Activated T-cell treated with anti-CD3 and anti-CD28 coated beads, Interleukin-2, amount 50 U/mL, for 48 hours (primary cell): ENCODE data around the gene ANTXR1.

Experiments
- DNase-seq, 2 experiments: peaks; one replicate each; pipeline ENCODE4 v3.0.0-alpha.2; 2020

The ANTXR1 gene

DNA sequence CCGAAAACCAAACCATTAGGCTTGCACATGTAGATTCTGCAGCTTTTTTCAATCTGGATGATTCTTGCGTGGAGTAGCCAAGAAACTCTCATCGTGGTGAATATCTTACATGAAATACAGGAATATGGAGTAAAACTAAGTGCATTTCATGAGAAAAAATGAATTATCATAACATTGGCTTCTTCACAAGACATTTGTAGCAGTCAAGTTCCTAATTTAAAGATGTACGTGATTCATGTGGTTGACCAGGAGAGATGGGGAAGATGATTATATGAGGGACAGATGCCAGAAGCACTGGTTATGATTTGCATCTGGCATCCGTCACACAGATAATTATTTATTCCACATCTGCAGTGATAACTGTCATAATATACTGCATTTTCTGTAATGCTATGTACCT, 90.4 kb downstream of the ANTXR1 start:
- DNase-seq = no peak

DNA sequence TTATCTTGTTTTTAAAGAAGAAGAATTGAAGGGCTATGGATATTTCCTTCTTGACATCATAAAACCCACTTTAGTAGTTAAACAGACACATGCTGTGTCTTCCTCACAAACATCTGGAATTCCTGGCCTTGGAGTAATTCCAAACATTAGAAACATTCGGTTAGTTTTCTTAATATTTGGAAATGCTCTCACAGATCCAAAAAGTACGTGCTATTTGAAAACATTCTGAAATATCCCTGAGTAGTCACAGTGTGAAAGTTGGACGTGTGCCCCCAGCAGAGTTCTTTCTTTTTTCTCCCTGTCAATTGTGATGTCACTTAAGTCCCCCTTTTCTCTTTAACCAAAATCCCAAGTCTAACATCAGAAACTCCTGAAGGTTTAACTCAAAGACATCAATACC, 91.3 kb downstream of the ANTXR1 start:
- no peak for DNase-seq

DNA sequence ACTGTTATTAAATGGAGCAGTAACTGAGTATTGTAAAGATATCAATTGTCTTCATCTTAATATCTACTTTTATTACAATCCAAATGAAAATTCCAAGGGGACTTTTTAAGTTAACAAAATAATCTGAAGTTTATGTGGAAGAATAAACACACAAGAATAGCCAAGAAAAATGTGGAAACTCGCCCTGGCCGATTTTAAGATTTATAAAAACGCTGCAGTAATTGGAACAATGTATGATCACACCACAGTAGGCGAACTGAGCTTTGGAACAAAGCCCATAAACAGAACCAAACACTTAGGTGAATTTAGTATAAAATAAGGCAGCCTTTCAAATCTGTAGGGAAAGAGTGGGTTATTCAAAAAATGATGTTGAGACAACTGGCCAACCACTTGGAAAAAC, 96.3 kb downstream of the ANTXR1 start:
- no peak for DNase-seq

DNA sequence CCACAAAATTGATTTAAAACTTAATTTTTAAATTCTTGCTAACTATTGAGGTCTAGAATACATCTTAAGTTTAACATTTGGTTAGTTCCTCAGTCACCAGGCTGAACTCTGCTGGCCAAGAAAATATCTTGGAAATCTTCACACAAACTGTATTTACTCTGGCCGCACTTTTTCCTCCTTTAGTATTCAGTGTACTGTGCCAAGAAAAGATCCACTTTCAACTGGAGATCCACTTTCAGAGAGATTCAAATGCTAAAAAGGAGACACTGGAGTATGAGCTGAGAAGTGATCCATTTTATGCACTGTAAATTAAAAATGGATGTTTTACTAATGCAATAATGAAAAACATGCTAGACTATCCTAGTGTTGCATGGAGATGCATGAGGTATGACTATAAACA, 98.1 kb downstream of the ANTXR1 start:
- no peak for DNase-seq

DNA sequence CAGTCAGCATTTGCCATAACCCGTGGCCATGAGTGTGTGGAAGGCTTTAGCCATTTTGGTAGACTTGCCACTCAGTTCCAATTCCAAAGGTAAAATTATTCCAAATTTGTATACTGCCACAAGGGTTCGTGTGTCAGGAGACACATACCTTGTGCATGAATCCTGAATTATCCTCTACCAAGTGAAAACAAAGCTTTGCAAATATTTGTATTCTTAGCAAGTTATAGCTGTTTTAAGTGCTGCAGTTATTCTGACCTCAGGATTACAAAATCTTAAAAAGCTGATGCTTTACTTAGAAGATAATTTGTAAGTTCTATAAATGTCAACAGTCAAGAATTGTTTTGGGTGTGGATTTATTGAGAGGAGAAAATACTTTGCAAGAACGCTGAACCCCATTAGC, 100.6 kb downstream of the ANTXR1 start:
- no peak for DNase-seq

DNA sequence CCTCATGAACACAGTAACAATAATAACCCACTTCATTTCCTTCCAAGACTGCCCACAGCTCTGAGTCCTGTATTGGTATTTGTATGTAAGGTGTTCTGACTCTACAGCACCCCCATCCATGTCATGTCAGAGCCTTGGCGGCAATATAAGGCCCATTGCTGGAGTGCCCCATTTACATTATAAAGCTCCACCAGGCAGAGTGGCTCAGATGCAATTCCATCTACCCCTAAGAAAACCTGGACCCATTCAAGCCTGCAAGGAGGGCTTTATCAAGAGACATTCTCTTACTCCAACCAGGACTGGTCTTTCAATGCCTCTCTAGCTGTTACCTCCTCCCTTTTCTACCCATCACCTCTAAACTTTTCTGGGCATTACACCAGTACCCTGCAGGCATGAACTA, 101.6 kb downstream of the ANTXR1 start:
- DNase-seq = no peak

DNA sequence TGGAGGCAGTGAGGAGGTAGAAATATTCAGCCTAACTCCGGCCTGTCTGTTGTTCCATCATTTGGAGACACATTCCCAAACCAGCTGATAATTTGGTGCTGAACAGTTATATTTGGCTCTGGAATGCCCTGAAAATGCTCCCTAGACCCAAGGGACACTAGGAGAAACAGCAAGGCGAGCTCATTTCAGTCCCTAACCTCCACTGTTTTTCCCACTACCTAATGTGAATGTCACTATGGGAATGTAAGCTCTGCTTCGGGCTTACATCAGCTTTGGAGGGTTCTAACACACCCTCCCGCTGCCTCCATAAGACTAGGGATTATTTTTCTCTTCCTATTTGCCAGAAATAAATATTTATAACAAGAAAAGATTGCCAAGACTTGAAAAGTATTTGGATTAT, 103.5 kb downstream of the ANTXR1 start:
- no peak for DNase-seq

DNA sequence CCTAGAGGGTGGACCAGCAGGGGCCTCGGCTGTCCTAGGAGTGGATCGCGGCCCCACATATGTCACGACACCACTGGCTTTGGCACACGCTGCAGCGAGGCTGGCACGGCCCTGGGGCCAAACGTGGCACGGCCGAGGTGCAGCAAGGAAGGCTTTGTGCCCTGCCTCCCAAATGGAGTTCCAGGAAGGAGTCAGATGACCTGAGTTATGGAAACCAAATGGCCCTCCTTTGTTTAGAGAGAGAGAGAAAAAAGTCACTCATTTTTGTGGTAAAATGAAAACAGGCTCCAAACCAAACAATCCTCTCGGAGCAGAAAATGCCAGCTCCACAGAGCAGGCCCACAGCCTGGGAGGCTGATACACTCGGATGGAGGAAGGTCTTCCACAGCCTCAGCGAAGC, 105.6 kb downstream of the ANTXR1 start:
- no peak for DNase-seq

DNA sequence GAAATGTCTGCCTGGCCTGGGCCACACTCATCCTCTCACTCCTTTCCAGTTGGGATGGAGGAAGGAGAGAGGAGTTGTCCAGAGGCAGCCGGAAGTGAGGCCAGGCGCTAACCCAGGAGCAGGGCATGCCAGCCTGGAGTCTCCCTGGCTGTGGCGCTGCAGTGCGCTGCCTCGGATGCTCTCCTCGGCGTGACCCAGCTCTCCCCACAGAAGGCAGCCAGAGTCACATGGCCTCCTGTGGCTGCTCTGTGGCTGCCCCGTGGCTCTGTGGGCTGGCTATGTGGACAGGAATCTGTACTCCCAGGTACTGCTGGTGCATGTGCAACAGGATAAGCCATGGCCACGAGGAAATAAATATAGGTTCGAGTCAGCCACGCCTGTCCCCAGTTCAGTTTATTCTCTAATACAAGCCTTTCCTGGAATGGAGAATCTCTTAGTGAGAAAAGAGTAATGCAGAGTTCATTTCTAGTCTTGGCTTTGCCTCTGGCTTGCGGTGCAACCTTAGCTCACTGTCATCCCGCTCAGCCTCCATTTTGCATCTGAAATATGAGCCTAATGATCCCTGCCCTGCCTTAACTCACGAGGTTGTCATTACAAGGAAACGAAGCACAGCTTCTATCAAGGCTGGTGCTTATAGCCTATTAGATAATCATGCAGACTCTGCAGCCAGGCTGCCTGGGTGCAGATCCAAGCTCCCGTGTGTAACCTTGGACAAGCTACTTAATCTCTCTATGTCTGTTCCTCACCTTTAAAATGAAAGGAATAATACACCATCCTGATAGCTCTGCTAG, 106.3 kb downstream of the ANTXR1 start:
- no peak for DNase-seq

DNA sequence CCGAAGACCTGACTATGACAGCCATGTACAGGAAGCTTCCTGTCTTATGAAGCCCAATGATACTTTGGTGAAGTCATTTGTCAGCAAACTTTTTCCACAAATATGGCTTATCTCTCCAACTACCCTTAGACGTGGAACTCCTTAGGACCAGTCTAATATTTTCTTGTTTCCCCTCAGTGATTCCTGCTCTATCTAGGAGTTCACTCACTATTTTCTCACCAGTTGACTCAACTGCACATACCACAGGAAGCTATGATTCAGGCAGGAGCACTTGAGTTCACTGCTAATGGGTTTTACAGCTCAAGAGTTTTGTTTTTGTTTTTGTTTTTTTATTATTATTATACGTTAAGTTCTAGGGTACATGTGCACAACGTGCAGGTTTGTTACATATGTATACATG, 109.3 kb downstream of the ANTXR1 start:
- DNase-seq = no peak

DNA sequence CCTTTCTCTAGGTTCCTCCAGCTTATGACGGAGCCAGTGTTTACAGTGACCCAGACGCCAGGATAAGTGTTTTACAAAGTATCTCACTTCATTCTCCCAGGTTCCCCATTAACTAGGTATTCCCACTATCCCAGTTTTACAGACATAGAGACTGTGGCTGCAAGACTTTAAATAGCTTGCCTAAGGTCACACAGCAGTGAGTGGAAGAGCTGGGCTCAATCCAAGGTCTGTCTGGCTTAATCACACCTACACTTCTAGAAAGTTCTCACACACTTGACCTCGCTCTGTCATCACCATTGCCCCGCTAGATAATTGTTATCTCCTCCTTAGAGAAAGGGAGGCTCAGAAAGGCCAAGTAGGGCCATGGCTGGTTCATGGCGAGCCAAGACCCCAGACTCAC, 110.2 kb downstream of the ANTXR1 start:
- DNase-seq = no peak

DNA sequence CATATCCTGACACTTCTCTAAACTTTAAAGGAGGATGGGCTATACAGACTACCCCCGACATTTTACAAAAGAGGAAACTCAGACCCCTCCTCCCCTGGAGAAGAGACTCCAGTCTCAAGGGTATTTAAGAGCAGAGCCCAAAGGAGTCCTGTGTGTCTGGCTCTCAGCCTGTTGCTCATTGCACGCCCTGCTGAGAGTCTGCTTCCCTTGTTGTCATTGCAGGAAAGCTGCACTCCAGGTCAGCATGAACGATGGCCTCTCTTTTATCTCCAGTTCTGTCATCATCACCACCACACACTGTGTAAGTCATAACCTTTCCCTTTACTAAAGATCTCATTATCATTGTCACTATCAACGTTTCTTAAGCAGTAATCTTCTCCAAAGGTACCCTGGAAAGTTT, 111.4 kb downstream of the ANTXR1 start:
- no peak for DNase-seq

DNA sequence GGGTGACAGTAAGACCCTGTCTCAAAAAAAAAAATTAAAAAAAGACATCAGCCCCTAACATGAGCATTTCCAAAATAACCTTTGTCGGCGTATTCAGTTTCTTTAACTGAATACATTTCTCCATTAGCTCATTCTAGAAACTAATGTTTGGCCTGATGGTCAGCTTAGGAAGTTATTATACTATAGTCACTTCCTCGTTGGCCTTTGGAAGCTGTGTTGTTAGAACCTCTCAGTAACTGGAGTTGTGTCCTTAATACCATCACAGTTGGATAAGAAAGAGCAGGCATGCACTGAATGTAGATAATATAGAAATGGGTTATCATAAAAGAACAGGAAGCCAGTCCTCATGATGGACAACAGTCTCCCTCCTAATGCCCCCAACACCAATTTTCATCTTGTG, 112.8 kb downstream of the ANTXR1 start:
- DNase-seq = no peak

DNA sequence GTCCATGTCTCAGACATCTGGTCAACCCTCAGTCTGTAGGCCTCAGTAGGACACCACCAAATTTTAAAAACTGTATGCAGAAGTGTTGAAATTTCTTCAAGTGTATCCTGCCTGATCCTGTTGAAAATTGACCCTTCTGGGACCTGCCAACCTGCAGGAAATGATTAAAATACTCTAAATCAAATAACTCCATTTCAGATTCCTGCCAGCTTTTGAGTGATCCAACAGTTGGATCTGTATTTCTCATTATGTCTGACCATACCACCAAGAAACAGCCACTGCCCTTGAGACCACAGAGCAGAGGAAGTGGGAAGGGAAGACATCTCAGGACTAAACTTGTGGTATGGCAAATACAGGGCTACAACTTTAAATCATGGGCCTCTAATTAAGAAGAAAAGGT, 113.4 kb downstream of the ANTXR1 start:
- no peak for DNase-seq

DNA sequence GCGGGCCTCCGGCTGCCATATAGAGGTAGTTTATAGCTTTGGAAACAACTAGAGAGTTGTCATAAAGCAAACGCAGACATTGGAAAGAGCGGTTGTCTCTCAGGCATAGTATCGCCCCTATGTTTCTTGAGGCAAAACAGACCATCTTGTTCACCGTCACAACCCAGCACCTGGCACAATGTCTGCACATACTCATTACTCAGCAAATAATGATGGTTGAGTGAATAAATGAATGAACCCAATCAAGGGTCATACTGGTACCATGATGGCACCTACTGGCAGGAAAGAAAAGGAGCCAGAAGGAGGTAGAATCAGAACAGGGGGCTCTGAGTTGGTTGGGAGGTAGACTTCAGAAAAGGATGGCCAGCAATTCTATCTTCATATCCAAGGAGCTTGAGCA, 118.5 kb downstream of the ANTXR1 start:
- DNase-seq = no peak

DNA sequence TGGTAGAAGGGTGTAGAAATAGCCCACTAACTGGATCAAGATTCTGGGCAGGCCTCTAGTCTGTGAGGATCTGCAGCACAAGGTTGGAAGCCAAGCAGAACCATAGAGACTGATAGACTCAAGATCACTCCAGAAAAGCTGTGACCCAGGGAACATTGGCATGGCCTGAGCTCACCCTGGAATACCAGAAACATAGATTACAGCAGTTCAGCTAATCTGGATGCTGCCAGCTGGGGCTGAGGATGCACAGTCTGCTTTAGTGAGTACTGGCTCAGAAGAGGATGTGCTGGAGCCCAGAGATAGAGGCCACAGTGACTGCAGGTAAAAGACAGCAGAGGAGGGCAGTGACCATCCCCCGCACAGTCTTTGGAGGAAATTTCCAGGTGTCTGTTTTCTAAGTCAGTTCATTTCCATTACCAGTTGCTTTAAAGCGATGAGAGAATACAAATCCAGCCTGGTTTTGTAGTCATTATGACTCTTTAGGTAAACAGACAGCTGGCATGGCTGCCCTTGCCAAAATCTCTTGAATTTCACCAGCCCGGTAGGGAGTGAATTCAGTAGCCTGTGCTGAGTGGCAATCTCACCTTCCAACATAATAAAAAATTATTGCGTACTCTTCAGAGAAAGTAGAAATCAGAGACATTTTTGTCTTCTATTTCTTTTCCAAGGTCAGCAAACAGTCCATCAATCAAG, 119.2 kb downstream of the ANTXR1 start:
- DNase-seq = no peak

DNA sequence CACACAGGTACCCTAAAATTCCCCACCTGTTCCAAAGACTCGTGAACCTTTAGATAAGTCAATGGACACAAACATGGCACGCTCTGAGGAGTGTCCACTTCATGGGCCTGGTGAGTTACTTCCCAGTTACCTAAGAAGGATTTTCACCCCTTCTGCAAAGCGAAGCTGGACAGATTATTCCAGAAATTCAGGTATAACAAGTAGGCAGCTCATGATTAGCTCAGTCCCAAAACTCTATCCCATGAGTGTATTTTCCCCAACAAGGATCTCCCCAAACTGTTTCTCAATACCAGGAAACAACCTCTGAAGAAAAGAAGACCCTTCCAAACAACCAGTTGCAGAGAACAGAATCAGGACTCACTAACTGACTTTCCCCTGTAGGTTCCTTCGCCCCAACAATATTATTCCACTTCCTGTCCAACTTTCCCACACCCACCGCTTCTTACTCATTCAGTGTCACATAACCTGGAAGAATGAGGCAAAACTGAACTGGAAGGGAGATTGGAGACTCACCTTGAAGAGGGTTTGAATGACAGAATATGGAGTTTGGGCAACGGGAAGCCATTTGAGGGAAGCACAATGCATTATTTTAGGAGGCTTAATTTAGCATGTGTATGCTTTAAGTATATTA, 120.1 kb downstream of the ANTXR1 start:
- no peak for DNase-seq

DNA sequence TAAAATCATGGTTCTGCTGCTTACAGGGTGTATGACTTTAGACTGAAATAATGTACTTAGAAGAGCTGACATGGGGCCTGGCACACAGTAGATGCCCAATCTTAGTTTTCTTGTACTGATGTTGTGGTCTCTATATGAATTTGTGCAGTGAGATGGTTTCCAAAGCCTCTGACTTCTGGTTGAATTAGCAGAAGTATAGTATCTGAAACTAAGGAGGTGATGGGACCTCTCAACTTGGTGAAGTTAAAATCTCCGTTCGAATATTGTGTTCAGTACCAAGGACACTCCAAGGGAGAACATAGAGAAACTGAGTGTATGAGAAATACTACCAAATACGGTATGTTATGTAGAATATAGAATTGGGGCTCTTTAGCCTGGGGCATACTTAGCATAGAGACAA, 120.9 kb downstream of the ANTXR1 start:
- no peak for DNase-seq

DNA sequence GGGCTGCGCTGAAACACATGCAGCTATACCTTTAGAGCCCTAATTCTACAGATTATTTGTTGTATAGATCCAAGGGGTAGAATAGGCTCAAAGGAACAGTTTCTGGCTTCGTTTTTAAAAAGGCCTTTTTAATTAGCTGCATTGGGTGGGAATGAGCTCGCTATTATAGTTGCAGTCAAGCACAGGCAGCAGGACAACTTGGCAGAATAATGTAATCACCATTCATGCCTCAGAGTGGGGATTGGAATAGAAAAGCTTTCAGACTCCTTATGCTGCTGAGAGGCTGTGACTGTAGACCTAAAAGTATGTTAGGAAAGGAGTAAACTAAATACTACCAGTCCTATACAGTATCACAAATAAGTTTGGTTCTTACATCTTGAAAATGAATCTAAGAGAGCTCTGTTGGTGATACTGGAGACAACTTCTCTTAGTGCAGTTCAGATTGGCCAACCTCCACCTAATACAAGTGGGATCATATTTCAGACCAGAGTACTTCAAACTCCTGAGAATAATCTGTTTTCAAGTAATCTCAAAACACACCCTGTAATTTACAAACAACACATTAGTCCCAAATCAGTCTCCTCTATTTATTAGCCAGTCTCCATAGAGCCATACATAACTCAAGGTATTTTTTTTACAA, 121.4 kb downstream of the ANTXR1 start:
- no peak for DNase-seq

DNA sequence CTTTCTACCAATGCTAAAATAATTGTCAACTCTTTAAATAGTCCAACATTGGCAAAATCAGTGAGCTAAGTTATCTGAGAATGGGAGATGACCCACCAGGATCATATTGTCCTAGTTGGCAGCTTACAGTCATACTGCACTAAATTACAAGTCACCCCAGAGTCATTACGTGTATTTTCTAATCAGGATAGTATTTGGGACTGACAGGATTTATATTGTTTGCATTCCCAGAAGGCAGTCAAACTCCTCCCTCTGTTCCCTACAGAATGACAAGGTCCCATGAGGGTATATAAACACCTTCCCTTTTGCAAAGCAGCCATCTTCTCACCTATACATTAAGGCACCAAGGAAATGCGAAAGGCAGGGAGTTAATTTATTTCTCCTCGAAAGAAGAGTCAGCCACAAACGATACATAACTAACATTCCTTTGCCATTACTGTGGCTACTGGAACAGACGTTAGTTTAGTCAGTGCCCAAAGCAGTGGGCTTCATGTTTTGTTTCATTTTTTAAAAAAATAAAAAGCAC, 125.3 kb downstream of the ANTXR1 start:
- DNase-seq = no peak

DNA sequence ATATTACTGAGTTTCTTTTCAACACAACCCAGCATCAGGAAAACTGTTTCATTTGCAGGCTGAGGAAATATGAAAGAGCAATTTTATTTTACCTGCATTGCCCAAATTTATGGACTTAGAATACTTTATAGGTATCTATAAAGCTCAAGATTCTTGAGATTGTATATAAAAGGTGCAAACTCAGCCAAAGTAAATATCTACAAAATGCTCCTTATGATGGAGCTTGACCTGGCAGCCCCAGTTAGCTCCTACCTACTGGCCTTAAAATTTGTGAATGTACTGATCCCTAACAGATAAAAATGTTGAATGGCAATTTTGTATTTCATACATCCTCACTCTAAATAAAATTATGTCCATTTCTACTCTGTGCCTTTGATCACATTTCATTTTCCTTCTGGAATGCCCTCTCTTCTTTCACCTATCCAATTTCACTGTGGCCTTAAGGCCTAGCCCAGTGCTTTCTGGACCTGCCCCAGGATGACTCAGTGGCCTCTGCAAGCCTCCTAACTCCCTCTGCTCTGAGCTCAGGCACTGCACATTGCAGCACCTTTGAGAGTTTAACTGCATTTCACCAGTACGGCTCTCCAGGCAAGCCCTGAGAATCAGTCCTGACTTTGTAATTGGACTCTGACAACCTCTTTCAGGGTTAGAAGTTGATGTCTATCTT, 125.9 kb downstream of the ANTXR1 start:
- no peak for DNase-seq

DNA sequence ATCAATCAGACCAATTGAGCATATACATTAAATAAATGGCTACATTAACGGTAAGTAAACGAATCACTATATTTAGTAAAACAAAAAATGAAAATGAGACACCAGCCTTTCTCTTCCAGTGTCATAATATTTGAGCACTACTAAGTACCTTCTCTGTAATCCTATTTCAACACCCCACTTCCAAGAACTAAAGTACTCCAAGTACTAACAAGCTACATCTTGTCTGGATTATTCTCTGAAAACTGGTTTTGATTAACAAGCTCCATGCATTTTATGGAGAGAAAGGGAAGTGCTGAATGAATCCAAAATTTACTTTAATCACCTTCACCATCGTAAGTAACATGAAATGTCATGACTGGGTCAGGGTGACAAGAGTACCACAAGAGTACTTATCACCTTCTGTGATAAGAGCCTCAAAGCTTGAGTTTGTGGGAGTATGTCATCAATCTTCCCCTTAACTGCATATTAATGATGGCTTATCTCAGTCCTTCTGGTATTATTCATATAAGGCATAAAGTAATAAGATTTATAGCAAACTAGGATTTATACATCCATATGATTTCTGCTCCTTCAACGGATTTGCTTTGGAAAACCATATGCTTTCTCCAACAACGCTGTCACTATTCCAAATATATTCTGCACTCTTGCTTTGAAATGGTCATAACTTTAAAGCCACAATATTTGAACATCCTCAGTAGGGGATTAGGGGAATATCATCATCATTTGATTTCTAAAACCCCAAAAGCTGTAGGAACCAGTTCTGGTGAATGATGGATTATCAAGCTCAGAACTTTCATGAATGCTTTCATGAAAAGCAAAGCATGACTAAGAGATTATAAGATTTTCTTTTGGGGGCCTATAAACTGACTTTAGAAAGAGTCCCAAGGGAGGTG, 127.0 kb downstream of the ANTXR1 start:
- DNase-seq = no peak
